Measurements from ENCODE around the gene BLOC1S1.

Gene BLOC1S1

DNA sequence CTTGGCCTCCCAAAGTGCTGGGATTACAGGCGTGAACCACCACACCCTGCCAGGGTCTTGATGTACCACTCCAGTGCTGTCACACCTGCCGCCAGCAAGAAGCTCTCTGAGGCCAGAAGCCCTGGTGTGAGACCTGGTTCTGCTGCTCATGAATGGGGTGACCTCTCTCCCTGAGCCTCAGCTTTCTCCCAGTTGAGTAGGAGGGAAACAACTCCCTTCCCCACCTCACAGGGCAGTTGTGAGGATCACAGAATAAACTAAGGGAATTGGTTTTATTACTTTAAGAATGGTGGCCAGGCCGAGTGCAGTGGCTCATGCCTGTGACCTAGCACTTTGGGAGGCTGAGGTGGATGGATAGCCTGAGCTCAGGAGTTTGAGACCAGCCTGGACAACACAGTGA lies 18.7 kb downstream of the BLOC1S1 start:
- DNase-seq (ENCODE audit: low read depth, low spot score) = no peak
- ChIA-PET POLR2A (no interaction called here), CTCF (interaction anchor here (0.9 to 7.8 kb wide), 6 partner anchors 9 to 89 kb away, joined by 3 to 79 read pairs (median 30); partner anchors contain the start of genes GDF11 and RDH5)
- no peak overlapping the region for H3K4me3 ChIP-seq (ENCODE audit: low read depth, low read length)
- TF ChIP-seq, protein P1, sequence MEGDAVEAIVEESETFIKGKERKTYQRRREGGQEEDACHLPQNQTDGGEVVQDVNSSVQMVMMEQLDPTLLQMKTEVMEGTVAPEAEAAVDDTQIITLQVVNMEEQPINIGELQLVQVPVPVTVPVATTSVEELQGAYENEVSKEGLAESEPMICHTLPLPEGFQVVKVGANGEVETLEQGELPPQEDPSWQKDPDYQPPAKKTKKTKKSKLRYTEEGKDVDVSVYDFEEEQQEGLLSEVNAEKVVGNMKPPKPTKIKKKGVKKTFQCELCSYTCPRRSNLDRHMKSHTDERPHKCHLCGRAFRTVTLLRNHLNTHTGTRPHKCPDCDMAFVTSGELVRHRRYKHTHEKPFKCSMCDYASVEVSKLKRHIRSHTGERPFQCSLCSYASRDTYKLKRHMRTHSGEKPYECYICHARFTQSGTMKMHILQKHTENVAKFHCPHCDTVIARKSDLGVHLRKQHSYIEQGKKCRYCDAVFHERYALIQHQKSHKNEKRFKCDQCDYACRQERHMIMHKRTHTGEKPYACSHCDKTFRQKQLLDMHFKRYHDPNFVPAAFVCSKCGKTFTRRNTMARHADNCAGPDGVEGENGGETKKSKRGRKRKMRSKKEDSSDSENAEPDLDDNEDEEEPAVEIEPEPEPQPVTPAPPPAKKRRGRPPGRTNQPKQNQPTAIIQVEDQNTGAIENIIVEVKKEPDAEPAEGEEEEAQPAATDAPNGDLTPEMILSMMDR (IDR thresholded peaks at IDR 0.05; ENCODE audit: insufficient read depth, low read length, missing control alignments) = no peak

DNA sequence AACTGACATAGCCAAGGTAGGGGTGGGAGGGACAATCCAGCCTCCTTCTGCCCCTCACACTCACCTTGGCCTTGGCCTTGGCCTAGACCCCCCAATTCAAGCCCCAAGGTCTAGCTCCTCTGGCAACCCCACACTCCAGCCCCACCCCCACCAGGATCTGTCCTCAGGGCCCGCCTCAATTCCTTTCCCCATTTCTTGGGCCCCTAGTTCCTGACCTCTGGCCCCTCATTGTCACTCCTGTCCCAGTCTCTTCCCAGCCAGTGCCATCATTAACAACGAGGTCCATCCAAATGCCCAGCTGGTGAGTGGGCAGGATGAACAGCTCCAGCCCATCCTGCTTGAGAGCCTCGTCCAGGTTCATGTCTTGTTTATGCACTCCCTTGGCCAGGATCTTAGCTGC lies 20.2 kb downstream of the BLOC1S1 start:
- DNase-seq (ENCODE audit: low read depth, low spot score) = no peak
- TF ChIP-seq, protein P1 (IDR thresholded peaks at IDR 0.05; ENCODE audit: insufficient read depth, low read length, missing control alignments) = no peak
- H3K4me3 ChIP-seq (ENCODE audit: low read depth, low read length) = no peak overlapping the region
- ChIA-PET POLR2A (no interaction called here), CTCF (interaction anchor here (1.2 to 7.8 kb wide), 12 partner anchors 12 to 453 kb away, joined by 3 to 193 read pairs (median 46); partner anchors contain the start of genes ORMDL2, RDH5, SARNP and SMARCC2)

DNA sequence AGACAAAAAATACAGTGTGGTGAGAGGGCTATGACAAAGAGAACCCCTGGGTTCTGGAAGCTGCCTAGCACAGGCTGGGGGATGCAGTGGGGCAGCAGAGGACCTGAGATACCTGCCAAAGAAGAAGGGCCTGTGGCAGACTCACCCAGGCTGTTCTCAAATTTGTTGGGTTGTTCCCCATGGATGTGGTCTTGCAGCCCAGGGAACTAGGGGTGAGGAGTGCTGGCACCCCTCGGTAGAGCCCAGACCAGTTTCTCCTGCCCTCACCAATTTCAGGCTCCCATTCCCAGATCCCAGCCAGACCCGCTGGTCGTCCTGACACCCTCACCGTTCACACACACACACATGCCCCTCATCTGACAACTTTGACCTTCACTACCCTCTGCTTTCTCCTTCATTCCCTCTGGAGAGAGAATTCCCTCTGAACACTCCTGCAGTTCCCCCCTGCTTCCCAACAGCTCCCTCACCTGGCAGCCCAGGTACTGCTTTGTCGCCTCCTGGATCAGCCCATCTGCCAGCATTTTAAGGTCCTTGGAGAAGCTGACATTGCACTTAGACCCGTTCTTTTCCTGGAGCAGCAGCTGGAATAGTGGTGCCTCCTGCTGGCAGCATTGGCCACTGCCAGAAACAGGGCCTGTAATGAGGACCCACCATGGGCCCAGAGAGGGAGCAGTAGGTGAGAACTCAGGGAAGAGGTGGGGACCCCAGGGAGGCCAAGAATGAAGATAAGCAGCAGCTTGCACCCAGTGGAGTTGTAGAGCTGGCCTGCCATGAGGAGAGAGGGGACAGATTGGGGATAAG lies 21.1 kb downstream of the BLOC1S1 start:
- TF ChIP-seq, protein P1 (IDR thresholded peaks at IDR 0.05; ENCODE audit: insufficient read depth, low read length, missing control alignments) = peak; percentile 88
- DNase-seq (ENCODE audit: low read depth, low spot score) = no peak
- ChIA-PET POLR2A (interaction anchor here (0.7 to 1.0 kb wide), 2 partner anchors 12 to 81 kb away, joined by 3 read pairs; partner anchors contain the start of genes ORMDL2 and SARNP), CTCF (interaction anchor here (0.7 to 7.8 kb wide), 44 partner anchors 8 to 549 kb away, joined by 3 to 193 read pairs (median 10); partner anchors contain the start of genes CD63, ORMDL2, PYM1 and RAB5B)
- no peak overlapping the region for H3K4me3 ChIP-seq (ENCODE audit: low read depth, low read length)

DNA sequence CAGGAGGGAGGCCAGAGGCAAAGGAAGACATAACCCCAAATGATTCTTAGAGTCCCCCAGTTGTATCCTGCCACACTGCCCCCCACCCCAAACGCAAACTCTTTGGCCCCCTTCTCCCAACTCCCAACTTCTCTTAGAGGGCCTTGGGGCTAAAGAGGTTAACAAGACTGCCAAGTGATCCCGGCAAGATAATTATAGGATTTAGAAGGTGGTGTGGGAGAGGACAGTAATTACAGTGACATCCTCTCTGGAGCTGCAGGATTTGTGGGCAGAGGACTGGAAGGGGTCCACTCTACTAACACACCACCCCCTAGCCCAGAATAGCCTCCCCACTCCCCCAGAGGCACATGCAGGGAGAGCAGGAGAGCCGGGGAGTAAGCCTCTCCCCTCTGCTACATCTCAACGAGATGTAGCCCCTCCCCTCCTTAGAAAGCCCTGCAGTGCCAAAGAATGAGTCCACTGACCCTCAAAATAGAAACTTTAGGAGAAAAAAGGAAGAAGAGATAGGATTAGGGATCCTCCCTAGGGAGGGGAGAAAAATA lies 21.8 kb downstream of the BLOC1S1 start:
- TF ChIP-seq, protein P1 (IDR thresholded peaks at IDR 0.05; ENCODE audit: insufficient read depth, low read length, missing control alignments) = no peak
- CTCF ChIA-PET = interaction anchor here (0.8 to 7.8 kb wide), 70 partner anchors 9 to 550 kb away, joined by 3 to 193 read pairs (median 8); partner anchors contain the start of genes BLOC1S1, CD63, DGKA and ERBB3
- DNase-seq (ENCODE audit: low read depth, low spot score) = no peak
- peak overlapping the region; percentile 78 for H3K4me3 ChIP-seq (ENCODE audit: low read depth, low read length)
- POLR2A ChIA-PET = interaction anchor here (0.7 to 2.1 kb wide), 5 partner anchors 8 to 292 kb away, joined by 3 to 19 read pairs (median 3); partner anchors contain the start of genes CD63, ORMDL2 and SARNP

DNA sequence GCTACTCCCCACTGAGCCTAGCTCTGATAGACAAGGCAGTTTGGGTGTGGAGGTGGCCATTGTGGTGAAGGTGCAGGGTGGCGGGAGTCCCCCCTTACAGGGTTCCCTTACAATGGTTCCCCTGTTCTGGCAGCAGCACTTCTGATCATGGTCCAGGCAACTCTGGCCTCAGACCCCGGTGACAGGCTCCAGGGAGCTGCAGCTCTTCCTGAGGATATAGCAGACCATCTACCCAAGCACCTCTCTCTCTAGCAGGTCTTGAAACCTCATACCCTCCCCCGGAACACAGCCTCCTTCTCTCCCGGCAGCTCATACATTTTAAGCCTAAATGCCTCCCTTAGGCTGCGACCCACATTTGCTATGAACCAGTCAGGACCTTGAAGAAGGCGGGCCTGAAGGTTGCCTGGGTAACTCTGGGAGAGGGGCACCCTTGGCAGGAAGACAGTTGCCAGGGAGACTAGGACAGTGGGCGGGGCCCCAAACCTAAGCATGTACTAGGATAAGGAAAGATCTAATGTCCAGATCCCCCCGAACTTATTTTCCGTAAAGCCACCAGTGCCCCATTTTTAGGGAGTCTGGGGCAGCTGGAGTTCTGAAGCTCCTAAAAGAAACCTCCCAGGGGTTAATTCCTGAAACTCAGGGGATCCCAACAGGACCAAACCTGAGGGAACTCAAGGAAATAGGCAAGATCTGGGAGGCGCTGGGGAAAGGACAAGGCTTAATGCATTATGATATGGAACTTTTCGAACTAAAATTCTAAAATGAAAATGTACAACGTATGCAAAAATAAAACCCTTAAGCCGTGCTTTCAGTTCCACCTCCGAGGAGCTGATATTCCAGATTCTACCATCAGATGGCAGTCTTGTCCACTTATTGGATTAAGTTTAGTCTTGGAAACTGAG lies 22.5 kb downstream of the BLOC1S1 start:
- TF ChIP-seq, protein P1 (IDR thresholded peaks at IDR 0.05; ENCODE audit: insufficient read depth, low read length, missing control alignments) = peak; percentile 56
- CTCF ChIA-PET = interaction anchor here (0.6 to 7.8 kb wide), 83 partner anchors 9 to 551 kb away, joined by 3 to 193 read pairs (median 6); partner anchors contain the start of genes BLOC1S1, CD63, DGKA and ERBB3
- peak overlapping the region; percentile 78 for H3K4me3 ChIP-seq (ENCODE audit: low read depth, low read length)
- POLR2A ChIA-PET = interaction anchor here (0.8 to 2.1 kb wide), 5 partner anchors 9 to 380 kb away, joined by 3 to 19 read pairs (median 4); partner anchors contain the start of genes CD63 and ZC3H10
- no peak for DNase-seq (ENCODE audit: low read depth, low spot score)
